GM10248 (cell line): ENCODE data around the gene WASF3.

Experiments
- CTCF ChIA-PET: fragments of 300-600 bp; sonication (Branson Sonifier 250); formaldehyde crosslinking; extraction: SDS; loops from one replicate; lab custom pipeline; 2021; ENCODE audit warnings: antibody characterized with exemption; lab: Yijun Ruan, JAX
- POLR2A ChIA-PET: fragments of 350-650 bp; sonication (Branson Sonifier 250); formaldehyde crosslinking; extraction: SDS; loops from one replicate; lab custom pipeline; 2020; ENCODE audit warnings: antibody characterized with exemption; lab: Yijun Ruan, JAX
- DNase-seq: peaks from one replicate; pipeline ENCODE4 v3.0.0; 2012; ENCODE audit errors: extremely low spot score
- CTCF ChIP-seq: IDR thresholded peaks from 2 replicates; pipeline ENCODE4 v1.5.1; 2012; ENCODE audit warnings: mild to moderate bottlenecking, low read depth; ENCODE audit errors: extremely low read depth, missing control alignments, control extremely low read depth

The WASF3 gene

GRCh38 chr13:26541041-26541440, 16.4 kb upstream of the WASF3 start:
- ChIA-PET CTCF (interaction anchor here (1.2 kb wide), 1 partner anchor 43 kb away, joined by 3 read pairs; no protein-coding TSS in a partner anchor), POLR2A (no interaction called here)
- no peak for DNase-seq
- no peak for TF ChIP-seq CTCF

GRCh38 chr13:26541678-26542568, 15.6 kb upstream of the WASF3 start:
- POLR2A ChIA-PET = no interaction called here
- TF ChIP-seq CTCF = no peak
- CTCF ChIA-PET = interaction anchor here (1.2 kb wide), 1 partner anchor 44 kb away, joined by 3 read pairs; no protein-coding TSS in a partner anchor
- DNase-seq = no peak

GRCh38 chr13:26544707-26545106, 12.8 kb upstream of the WASF3 start:
- no peak for DNase-seq
- POLR2A ChIA-PET = no interaction called here
- no peak for TF ChIP-seq CTCF
- CTCF ChIA-PET = interaction anchor here (1.2 kb wide), 2 partner anchors 8 to 10 kb away, joined by 4 read pairs; no protein-coding TSS in a partner anchor

- CTCF ChIA-PET = no interaction called here
- DNase-seq = no peak
- POLR2A ChIA-PET = no interaction called here
- TF ChIP-seq CTCF = no peak
Measured at GRCh38 chr13:26548205-26548765, 9.2 kb upstream of the WASF3 start.

- no peak for TF ChIP-seq CTCF
- ChIA-PET CTCF (interaction anchor here (1.3 to 1.7 kb wide), 2 partner anchors 15 to 365 kb away, joined by 3 to 5 read pairs; no protein-coding TSS in a partner anchor), POLR2A (no interaction called here)
- DNase-seq = no peak
Measured at GRCh38 chr13:26549713-26550112, 7.8 kb upstream of the WASF3 start.

GRCh38 chr13:26551255-26551860, 6.1 kb upstream of the WASF3 start:
- DNase-seq = no peak
- POLR2A ChIA-PET = no interaction called here
- TF ChIP-seq CTCF = no peak
- CTCF ChIA-PET = interaction anchor here (1.1 to 1.7 kb wide), 5 partner anchors 15 to 367 kb away, joined by 3 to 5 read pairs (median 3); no protein-coding TSS in a partner anchor
